ENCODE data around the gene WDR64. TPM values are rescaled to one million over a fixed set of nuclear protein-coding genes. Genes with fewer than 3 reads are reported as not detected.

The WDR64 gene
- total RNA-seq, 5 donors from 2014 or later (not counting 1 experiment from before 2014, with no cell fraction given), result 0.13 to 0.48 (median 0.26) TPM; not detected in 1

GRCh38 chr1:241682921-241683320, 30.8 kb downstream of the WDR64 start:
- POLR2A ChIA-PET, result no interaction called here
- Histone ChIP-seq H3K27ac (ENCODE audit: low read length) (no peak overlapping the region), H3K4me1 (ENCODE audit: control insufficient read depth in 1 of 2, extremely low read depth in 1 of 2, insufficient read depth in 2 of 2, low read length in 2 of 2) (peaks cover 0 to 7% of the 10 kb centered on the region in 2 experiments), H3K4me3 (ENCODE audit: control insufficient read depth in 1 of 2, extremely low read depth in 1 of 2, low read length in 1 of 2) (no peak overlapping the region), H3K36me3 (ENCODE audit: control insufficient read depth in 2 of 2, extremely low read depth in 1 of 2, insufficient read depth in 1 of 2, low read length in 1 of 2) (no peaks in the 10 kb centered on the region), H3K27me3 (replicated peaks in 1 of 2; ENCODE audit: control insufficient read depth in 2 of 2, extremely low read depth in 1 of 2, insufficient read depth in 2 of 2, low read length in 1 of 2) (no peaks in the 10 kb centered on the region), H3K9me3 (no peaks in the 10 kb centered on the region)
- Mint-ChIP-seq H3K4me3 (no peak overlapping the region), H3K36me3 (peaks cover 7% of the 10 kb centered on the region), H3K27me3 (peaks cover 0 to 3% of the 10 kb centered on the region in 2 donors), H3K27ac (no peak overlapping the region), H3K9me3 (peaks cover 0 to 4% (median 0%) of the 10 kb centered on the region in 3 donors), H3K4me1 (peaks cover 4 to 8% (median 8%) of the 10 kb centered on the region in 3 donors)
- WGBS (ENCODE audit: insufficient coverage), result 100% methylated on average over 1 of the region's 2 CpGs
- DNase-seq (no peak), ATAC-seq (replicated peaks in 1 of 4) (no peak)
- CTCF ChIA-PET, result interaction anchor here in 1 of 2 donors (0.6 kb wide), 1 partner anchor 72 kb away, joined by 3 read pairs; no protein-coding TSS in a partner anchor

- WGBS (ENCODE audit: insufficient coverage), result no CpG with 5 or more reads among the region's 1 CpG
- ChIA-PET CTCF (interaction anchor here in 1 of 2 donors (0.6 kb wide), 1 partner anchor 33 kb away, joined by 3 read pairs; no protein-coding TSS in a partner anchor), POLR2A (no interaction called here)
- Mint-ChIP-seq H3K36me3 (peaks cover 7% of the 10 kb centered on the region), H3K4me1 (peaks cover 1 to 6% (median 3%) of the 10 kb centered on the region in 3 donors), H3K27me3 (peaks cover 0 to 3% of the 10 kb centered on the region in 2 donors), H3K4me3 (no peak overlapping the region), H3K27ac (no peak overlapping the region), H3K9me3 (peaks cover 0 to 4% (median 0%) of the 10 kb centered on the region in 3 donors)
- Histone ChIP-seq H3K4me1 (ENCODE audit: control insufficient read depth in 1 of 2, extremely low read depth in 1 of 2, insufficient read depth in 2 of 2, low read length in 2 of 2) (no peaks in the 10 kb centered on the region), H3K4me3 (ENCODE audit: control insufficient read depth in 1 of 2, extremely low read depth in 1 of 2, low read length in 1 of 2) (no peak overlapping the region), H3K27ac (ENCODE audit: low read length) (no peak overlapping the region), H3K27me3 (replicated peaks in 1 of 2; ENCODE audit: control insufficient read depth in 2 of 2, extremely low read depth in 1 of 2, insufficient read depth in 2 of 2, low read length in 1 of 2) (no peaks in the 10 kb centered on the region), H3K36me3 (ENCODE audit: control insufficient read depth in 2 of 2, extremely low read depth in 1 of 2, insufficient read depth in 1 of 2, low read length in 1 of 2) (no peaks in the 10 kb centered on the region), H3K9me3 (no peaks in the 10 kb centered on the region)
- DNase-seq (no peak), ATAC-seq (replicated peaks in 1 of 4) (no peak)
These were observed 32.0 kb downstream of the WDR64 start for GRCh38 chr1:241684108-241684507.

GRCh38 chr1:241688940-241689368, 36.9 kb downstream of the WDR64 start:
- Mint-ChIP-seq H3K27ac (no peak overlapping the region), H3K4me1 (peaks cover 0 to 9% (median 0%) of the 10 kb centered on the region in 3 donors), H3K4me3 (no peak overlapping the region), H3K9me3 (no peaks in the 10 kb centered on the region), H3K36me3 (peaks cover 6% of the 10 kb centered on the region), H3K27me3 (peaks cover 0 to 7% of the 10 kb centered on the region in 2 donors)
- Histone ChIP-seq H3K4me1 (ENCODE audit: control insufficient read depth in 1 of 2, extremely low read depth in 1 of 2, insufficient read depth in 2 of 2, low read length in 2 of 2) (no peaks in the 10 kb centered on the region), H3K4me3 (ENCODE audit: control insufficient read depth in 1 of 2, extremely low read depth in 1 of 2, low read length in 1 of 2) (no peak overlapping the region), H3K36me3 (ENCODE audit: control insufficient read depth in 2 of 2, extremely low read depth in 1 of 2, insufficient read depth in 1 of 2, low read length in 1 of 2) (no peaks in the 10 kb centered on the region), H3K27ac (ENCODE audit: low read length) (no peak overlapping the region), H3K9me3 (no peaks in the 10 kb centered on the region), H3K27me3 (replicated peaks in 1 of 2; ENCODE audit: control insufficient read depth in 2 of 2, extremely low read depth in 1 of 2, insufficient read depth in 2 of 2, low read length in 1 of 2) (no peaks in the 10 kb centered on the region)
- DNase-seq, result no peak
- no peak for ATAC-seq (replicated peaks in 1 of 4)
- no CpG with 5 or more reads among the region's 2 CpGs for WGBS (ENCODE audit: insufficient coverage)
- ChIA-PET CTCF (no interaction called here), POLR2A (no interaction called here)

GRCh38 chr1:241695246-241696171, 43.4 kb downstream of the WDR64 start:
- WGBS (ENCODE audit: insufficient coverage), result 60% methylated on average over 1 of the region's 9 CpGs
- POLR2A ChIA-PET, result no interaction called here

GRCh38 chr1:241696172-241696814, 44.2 kb downstream of the WDR64 start:
- Histone ChIP-seq H3K36me3 (ENCODE audit: control insufficient read depth in 2 of 2, extremely low read depth in 1 of 2, insufficient read depth in 1 of 2, low read length in 1 of 2) (no peaks in the 10 kb centered on the region), H3K4me1 (ENCODE audit: control insufficient read depth in 1 of 2, extremely low read depth in 1 of 2, insufficient read depth in 2 of 2, low read length in 2 of 2) (no peaks in the 10 kb centered on the region), H3K27ac (ENCODE audit: low read length) (no peak overlapping the region), H3K4me3 (ENCODE audit: control insufficient read depth in 1 of 2, extremely low read depth in 1 of 2, low read length in 1 of 2) (no peak overlapping the region), H3K27me3 (replicated peaks in 1 of 2; ENCODE audit: control insufficient read depth in 2 of 2, extremely low read depth in 1 of 2, insufficient read depth in 2 of 2, low read length in 1 of 2) (no peaks in the 10 kb centered on the region), H3K9me3 (no peaks in the 10 kb centered on the region)
- Mint-ChIP-seq H3K4me3 (no peak overlapping the region), H3K27me3 (no peaks in the 10 kb centered on the region), H3K4me1 (no peaks in the 10 kb centered on the region), H3K9me3 (no peaks in the 10 kb centered on the region), H3K27ac (no peak overlapping the region), H3K36me3 (no peaks in the 10 kb centered on the region)
- ChIA-PET CTCF (no interaction called here), POLR2A (no interaction called here)
- no peak for ATAC-seq (replicated peaks in 1 of 4)
- no peak for DNase-seq
- WGBS (ENCODE audit: insufficient coverage), result no CpG with 5 or more reads among the region's 6 CpGs

More at GRCh38 chr1:241695246-241696171, 43.4 kb downstream of the WDR64 start:
- H3K9me3 Mint-ChIP-seq, result no peaks in the 10 kb centered on the region
- CTCF ChIA-PET, result no interaction called here
- Histone ChIP-seq H3K4me1 (ENCODE audit: control insufficient read depth in 1 of 2, extremely low read depth in 1 of 2, insufficient read depth in 2 of 2, low read length in 2 of 2) (no peaks in the 10 kb centered on the region), H3K27me3 (replicated peaks in 1 of 2; ENCODE audit: control insufficient read depth in 2 of 2, extremely low read depth in 1 of 2, insufficient read depth in 2 of 2, low read length in 1 of 2) (no peaks in the 10 kb centered on the region), H3K9me3 (no peaks in the 10 kb centered on the region), H3K4me3 (ENCODE audit: control insufficient read depth in 1 of 2, extremely low read depth in 1 of 2, low read length in 1 of 2) (no peak overlapping the region), H3K27ac (ENCODE audit: low read length) (no peak overlapping the region), H3K36me3 (ENCODE audit: control insufficient read depth in 2 of 2, extremely low read depth in 1 of 2, insufficient read depth in 1 of 2, low read length in 1 of 2) (no peaks in the 10 kb centered on the region)
- H3K27me3 Mint-ChIP-seq, result no peaks in the 10 kb centered on the region
- H3K36me3 Mint-ChIP-seq, result no peaks in the 10 kb centered on the region
- H3K27ac Mint-ChIP-seq, result no peak overlapping the region
- no peak overlapping the region for H3K4me3 Mint-ChIP-seq
- ATAC-seq (replicated peaks in 1 of 4), result no peak
- DNase-seq, result no peak
- H3K4me1 Mint-ChIP-seq, result no peaks in the 10 kb centered on the region

GRCh38 chr1:241696815-241697639, 44.9 kb downstream of the WDR64 start:
- Mint-ChIP-seq H3K27me3 (no peaks in the 10 kb centered on the region), H3K36me3 (no peaks in the 10 kb centered on the region), H3K4me3 (no peak overlapping the region), H3K4me1 (no peaks in the 10 kb centered on the region), H3K9me3 (no peaks in the 10 kb centered on the region), H3K27ac (no peak overlapping the region)
- WGBS (ENCODE audit: insufficient coverage), result 90% methylated on average over 4 of the region's 4 CpGs
- Histone ChIP-seq H3K4me1 (ENCODE audit: control insufficient read depth in 1 of 2, extremely low read depth in 1 of 2, insufficient read depth in 2 of 2, low read length in 2 of 2) (no peaks in the 10 kb centered on the region), H3K27me3 (replicated peaks in 1 of 2; ENCODE audit: control insufficient read depth in 2 of 2, extremely low read depth in 1 of 2, insufficient read depth in 2 of 2, low read length in 1 of 2) (no peaks in the 10 kb centered on the region), H3K27ac (ENCODE audit: low read length) (no peak overlapping the region), H3K4me3 (ENCODE audit: control insufficient read depth in 1 of 2, extremely low read depth in 1 of 2, low read length in 1 of 2) (no peak overlapping the region), H3K36me3 (ENCODE audit: control insufficient read depth in 2 of 2, extremely low read depth in 1 of 2, insufficient read depth in 1 of 2, low read length in 1 of 2) (no peaks in the 10 kb centered on the region), H3K9me3 (no peaks in the 10 kb centered on the region)
- ATAC-seq (replicated peaks in 1 of 4) (no peak), DNase-seq (no peak)
- ChIA-PET POLR2A (no interaction called here), CTCF (no interaction called here)

All from T-cell (primary cell).